SK-N-SH (cell line): ENCODE measurements around the gene ORMDL3. TPM values are rescaled to one million over a fixed set of nuclear protein-coding genes. Genes with fewer than 3 reads are reported as not detected.

Experiments
- CTCF ChIA-PET: fragments of 300-600, 350-600 bp; formaldehyde crosslinking; extraction: SDS; loops from one replicate; lab custom pipeline; 2021; lab: Yijun Ruan, JAX
- POLR2A ChIA-PET: fragments of 350-600 bp; sonication (Branson Sonifier 250); formaldehyde crosslinking; extraction: SDS; loops from one replicate; lab custom pipeline; 2020; ENCODE audit warnings: antibody characterized with exemption, inconsistent platforms; lab: Yijun Ruan, JAX
- DNase-seq: peaks from one replicate; pipeline ENCODE4 v3.0.0; 2012
- H2AFZ ChIP-seq: fragments of 200-600 bp; sonication (generic); 2 replicates; pipeline ENCODE4 v1.8.1; 2016; ENCODE audit warnings: antibody characterized with exemption, mild to moderate bottlenecking, low read depth
- H3F3A ChIP-seq: fragments of 200-600 bp; sonication (generic); replicated peaks from 2 replicates; pipeline ENCODE3; 2016; ENCODE audit warnings: antibody characterized with exemption, mild to moderate bottlenecking; ENCODE audit not compliant: insufficient read depth
- H3K27ac ChIP-seq, 2 experiments: fragments of 200-500 bp in 1 of 2; fragments of 200-600 bp in 1 of 2; sonication (Bioruptor generic) in 1 of 2; sonication (generic), shearing (Covaris generic) in 1 of 2; 2 replicates each; pipeline versions ENCODE4 v1.5.1 to v1.6.1; 2014 to 2016; ENCODE audit warnings: low read depth in 2 of 2, inconsistent platforms in 1 of 2, low read length in 1 of 2, mild to moderate bottlenecking in 1 of 2, mixed read lengths in 1 of 2
- H3K27me3 ChIP-seq: fragments of 200-600 bp; sonication (generic), shearing (Covaris generic); 2 replicates; pipeline ENCODE4 v1.6.1; 2016; ENCODE audit warnings: mixed run types; ENCODE audit not compliant: insufficient read depth
- H3K36me3 ChIP-seq, 2 experiments: fragments of 200-500 bp in 1 of 2; fragments of 200-600 bp in 1 of 2; sonication (Bioruptor generic) in 1 of 2; sonication (generic) in 1 of 2; replicated peaks in 1 of 2; 2 replicates each; pipeline versions ENCODE3 to v1.5.1; 2014 to 2016; ENCODE audit warnings: low read length in 1 of 2, mild to moderate bottlenecking in 1 of 2; ENCODE audit not compliant: insufficient read depth in 2 of 2, control insufficient read depth in 1 of 2
- H3K4me1 ChIP-seq, 2 experiments: fragments of 200-500 bp in 1 of 2; fragments of 200-600 bp in 1 of 2; sonication (Bioruptor generic) in 1 of 2; sonication (generic), shearing (Covaris generic) in 1 of 2; 2 replicates each; pipeline versions ENCODE4 v1.5.1 to v1.6.1; 2014 to 2016; ENCODE audit warnings: low read depth in 1 of 2, low read length in 1 of 2, mixed run types in 1 of 2; ENCODE audit not compliant: insufficient read depth in 2 of 2, control insufficient read depth in 1 of 2
- H3K4me2 ChIP-seq: fragments of 200-600 bp; sonication (generic), shearing (Covaris generic); 2 replicates; pipeline ENCODE4 v1.6.1; 2017; ENCODE audit warnings: mixed run types
- H3K4me3 ChIP-seq, 2 experiments: fragments of 200-500 bp in 1 of 2; fragments of 200-600 bp in 1 of 2; sonication (Bioruptor generic) in 1 of 2; sonication (generic), shearing (Covaris generic) in 1 of 2; 2 replicates each; pipeline versions ENCODE4 v1.5.1 to v1.8.1; 2014 to 2016; ENCODE audit warnings: low read depth in 2 of 2, inconsistent platforms in 1 of 2, low read length in 1 of 2, mild to moderate bottlenecking in 1 of 2, mixed read lengths in 1 of 2, moderate library complexity in 1 of 2
- H3K79me2 ChIP-seq: fragments of 200-600 bp; sonication (generic); 2 replicates; pipeline ENCODE4 v1.8.1; 2017; ENCODE audit warnings: mild to moderate bottlenecking; ENCODE audit not compliant: insufficient read depth
- H3K9ac ChIP-seq: fragments of 200-600 bp; sonication (generic); 2 replicates; pipeline ENCODE4 v1.6.1; 2017; ENCODE audit warnings: mixed run types
- H3K9me2 ChIP-seq: fragments of 200-600 bp; sonication (generic); 2 replicates; pipeline ENCODE4 v1.6.1; 2017; ENCODE audit warnings: mixed run types
- H3K9me3 ChIP-seq: fragments of 200-600 bp; sonication (generic); 2 replicates; pipeline ENCODE4 v1.6.1; 2017; ENCODE audit warnings: mixed run types, mild to moderate bottlenecking, moderate library complexity
- H4K20me1 ChIP-seq: fragments of 200-600 bp; sonication (generic); 2 replicates; pipeline ENCODE4 v1.6.1; 2017; ENCODE audit warnings: mild to moderate bottlenecking, mixed run types; ENCODE audit not compliant: insufficient read depth
- EP300 ChIP-seq, 2 experiments: IDR thresholded peaks; 2 replicates each; pipeline versions ENCODE4 v1.4.0 to v1.6.1; 2012; ENCODE audit warnings: borderline replicate concordance in 1 of 2, low read depth in 1 of 2, low read length in 1 of 2
- FOSL2 ChIP-seq: IDR thresholded peaks from 2 replicates; pipeline ENCODE4 v1.4.0; 2012; ENCODE audit warnings: low read depth, mild to moderate bottlenecking, moderate library complexity, borderline replicate concordance
- MXI1 ChIP-seq: IDR thresholded peaks from 2 replicates; pipeline ENCODE4 v1.6.1; 2012; ENCODE audit warnings: mild to moderate bottlenecking, low read depth, low read length, improper control_type of control experiment
- NRF1 ChIP-seq: IDR thresholded peaks from 2 replicates; pipeline ENCODE4 v1.6.1; 2012; ENCODE audit warnings: low read depth, mild to moderate bottlenecking, low read length
- PBX3 ChIP-seq: IDR thresholded peaks from 2 replicates; pipeline ENCODE4; 2012
- POLR2AphosphoS5 ChIP-seq: IDR thresholded peaks from 2 replicates; pipeline ENCODE4 v1.6.1; 2012; ENCODE audit warnings: low read depth, low read length
- REST ChIP-seq: IDR thresholded peaks from 2 replicates; pipeline ENCODE4 v1.6.1; 2012; ENCODE audit warnings: mild to moderate bottlenecking, low read depth, low read length, moderate library complexity
- RFX5 ChIP-seq: IDR thresholded peaks from 2 replicates; pipeline ENCODE4 v1.6.1; 2012; ENCODE audit warnings: mild to moderate bottlenecking, improper control_type of control experiment, low read length
- SMC3 ChIP-seq: IDR thresholded peaks from 2 replicates; pipeline ENCODE4 v1.6.1; 2012; ENCODE audit warnings: low read depth, low read length, improper control_type of control experiment
- TAF1 ChIP-seq: IDR thresholded peaks from 2 replicates; pipeline ENCODE4 v1.6.1; 2012; ENCODE audit warnings: low read depth, mild to moderate bottlenecking, low read length, moderate library complexity, borderline replicate concordance
- TCF12 ChIP-seq: IDR thresholded peaks from 2 replicates; pipeline ENCODE4 v1.4.0; 2012
- USF1 ChIP-seq: IDR thresholded peaks from 2 replicates; pipeline ENCODE4 v1.4.0; 2012; ENCODE audit warnings: low read depth, borderline replicate concordance
- YY1 ChIP-seq: IDR thresholded peaks from 2 replicates; pipeline ENCODE4 v1.4.0; 2012; ENCODE audit warnings: low read depth, mild to moderate bottlenecking
- WGBS: methylation state at CpG from one replicate; pipeline ENCODE4 v1.1.6; 2017; ENCODE audit warnings: low lambda C conversion rate; 5-methylcytosine and 5-hydroxymethylcytosine counted together
- polyA plus RNA-seq, 3 experiments: library from polyadenylated mRNA; depleted of rRNA; stranded (reverse); fragments of >200 nt; gene quantifications; 2 replicates each; pipeline ENCODE4 v1.2.3, GENCODE V29; 2012

ORMDL3 gene
- polyA plus RNA-seq, 1 of the 3 experiments (the other 2 are of a cell fraction), result 27.8 TPM

GRCh38 chr17:39921323-39921722 is 6.1 kb downstream of the ORMDL3 start:
- Histone ChIP-seq H4K20me1 (peaks cover 25% of the 10 kb centered on the region), H3K9ac (no peak overlapping the region), H3K9me2 (no peaks in the 10 kb centered on the region), H3K4me3 (no peak overlapping the region), H3F3A (no peaks in the 10 kb centered on the region), H3K4me1 (peaks cover 0 to 17% of the 10 kb centered on the region in 2 experiments; a peak in 1 of 4 replicates), H3K79me2 (peaks cover 27% of the 10 kb centered on the region), H3K9me3 (no peaks in the 10 kb centered on the region), H2AFZ (no peak overlapping the region), H3K36me3 (peaks cover 9 to 42% of the 10 kb centered on the region in 2 experiments), H3K27me3 (no peaks in the 10 kb centered on the region), H3K27ac (no peak overlapping the region), H3K4me2 (no peak overlapping the region)
- ChIA-PET POLR2A (no interaction called here), CTCF (interaction anchor here (0.6 to 1.1 kb wide), 2 partner anchors 38 to 59 kb away, joined by 3 to 6 read pairs; partner anchors contain the start of gene PSMD3)
- no peak for DNase-seq
- TF ChIP-seq PBX3 (no peak), YY1 (no peak), SMC3 (no peak), EP300 (IDR thresholded peaks at IDR 0.05; ENCODE audit: borderline replicate concordance in 1 of 2, low read depth in 1 of 2, low read length in 1 of 2) (no peak), RFX5 (no peak), MXI1 (no peak), REST (no peak), USF1 (no peak), TCF12 (no peak), TAF1 (no peak), NRF1 (no peak), POLR2AphosphoS5 (no peak), FOSL2 (no peak)
- 87% methylated on average over 5 of the region's 5 CpGs for WGBS
